GM23338 (cell line): Measurements from ENCODE around the gene WNT6. TPM values are rescaled to one million over a fixed set of nuclear protein-coding genes. Genes with fewer than 3 reads are reported as not detected.

Source experiments
- ATAC-seq: fragments of 200-7000 bp; cut with Tn5 transposase; 3 replicates; pipeline ENCODE4 v1.9.1; 2020
- DNase-seq: peaks from one replicate; pipeline ENCODE4 v3.0.0-alpha.2; 2015; ENCODE audit warnings: low spot score
- H2AFZ ChIP-seq: fragments of 200-600 bp; sonication (generic); 2 replicates; pipeline ENCODE4 v1.8.0; 2016; ENCODE audit warnings: antibody characterized with exemption, mild to moderate bottlenecking, moderate library complexity
- H3F3A ChIP-seq: fragments of 200-600 bp; sonication (generic); replicated peaks from 2 replicates; pipeline ENCODE4 v1.8.0; 2017; ENCODE audit warnings: antibody characterized with exemption, mixed run types, low read depth
- H3K27ac ChIP-seq: fragments of 200-600 bp; sonication (generic); 2 replicates; pipeline ENCODE4 v1.6.1; 2016; ENCODE audit warnings: low read depth
- H3K27me3 ChIP-seq: fragments of 200-600 bp; sonication (generic); 2 replicates; pipeline ENCODE4 v1.8.0; 2016; ENCODE audit warnings: mild to moderate bottlenecking, mixed run types, moderate library complexity; ENCODE audit not compliant: insufficient read depth
- H3K36me3 ChIP-seq: fragments of 200-600 bp; sonication (generic); 2 replicates; pipeline ENCODE4 v1.8.0; 2016; ENCODE audit warnings: mild to moderate bottlenecking; ENCODE audit not compliant: insufficient read depth
- H3K4me1 ChIP-seq: fragments of 200-600 bp; sonication (generic); 2 replicates; pipeline ENCODE4 v1.8.0; 2016; ENCODE audit warnings: mild to moderate bottlenecking, moderate library complexity; ENCODE audit not compliant: insufficient read depth
- H3K4me2 ChIP-seq: fragments of 200-600 bp; sonication (generic); 2 replicates; pipeline ENCODE4 v1.7.1; 2017; ENCODE audit warnings: mixed run types
- H3K4me3 ChIP-seq: fragments of 200-600 bp; sonication (generic); 2 replicates; pipeline ENCODE4 v1.6.1; 2016; ENCODE audit warnings: mixed run types
- H3K79me2 ChIP-seq: fragments of 200-600 bp; sonication (generic); replicated peaks from 2 replicates; pipeline ENCODE4 v1.8.0; 2017; ENCODE audit warnings: mild to moderate bottlenecking; ENCODE audit not compliant: insufficient read depth
- H3K9me2 ChIP-seq: fragments of 200-600 bp; sonication (generic); 2 replicates; pipeline ENCODE4 v1.8.0; 2017; ENCODE audit not compliant: insufficient read depth
- H4K20me1 ChIP-seq: fragments of 200-600 bp; sonication (generic); replicated peaks from 2 replicates; pipeline ENCODE4 v1.8.0; 2017; ENCODE audit warnings: mild to moderate bottlenecking; ENCODE audit not compliant: insufficient read depth
- H3K27ac Mint-ChIP-seq: 2 replicates; pipeline ENCODE4 v1.8.0; 2020; ENCODE audit warnings: inconsistent platforms, mild to moderate bottlenecking, moderate library complexity, mixed read lengths
- H3K27me3 Mint-ChIP-seq: 3 replicates; pipeline ENCODE4 v1.8.0; 2022; ENCODE audit warnings: low read depth, mild to moderate bottlenecking, moderate library complexity, mixed read lengths, inconsistent platforms; ENCODE audit not compliant: insufficient read depth, poor library complexity
- H3K36me3 Mint-ChIP-seq: 3 replicates; pipeline ENCODE4 v1.8.0; 2021; ENCODE audit warnings: low read depth, mild to moderate bottlenecking, inconsistent platforms, moderate library complexity, mixed read lengths
- H3K4me1 Mint-ChIP-seq: 3 replicates; pipeline ENCODE4 v1.8.0; 2020; ENCODE audit warnings: mild to moderate bottlenecking, inconsistent platforms, mixed read lengths
- H3K4me3 Mint-ChIP-seq: 3 replicates; pipeline ENCODE4 v1.8.0; 2021; ENCODE audit warnings: moderate library complexity, mild to moderate bottlenecking, inconsistent platforms, mixed read lengths
- H3K9me3 Mint-ChIP-seq: 3 replicates; pipeline ENCODE4 v1.8.0; 2020; ENCODE audit warnings: moderate library complexity, mild to moderate bottlenecking, inconsistent platforms, mixed read lengths
- EZH2 ChIP-seq: fragments of 200-600 bp; sonication (generic); IDR thresholded peaks from one replicate; pipeline ENCODE4 v1.8.0; 2017; ENCODE audit warnings: antibody characterized with exemption, mild to moderate bottlenecking, low read depth; ENCODE audit not compliant: unreplicated experiment
- STAT1 ChIP-seq: IDR thresholded peaks from one replicate; pipeline ENCODE4 v1.6.1; 2016; ENCODE audit warnings: antibody characterized with exemption; ENCODE audit not compliant: unreplicated experiment
- polyA plus RNA-seq: library from polyadenylated mRNA; unstranded; fragments of >200 nt; fragmentation: Nextera tagmentation; extraction: Ambion mirVana; gene quantifications from 2 replicates; pipeline ENCODE4 v1.2.1, GENCODE V29; 2016
- total RNA-seq: library from RNA; depleted of rRNA; stranded (reverse); fragments of >200 nt; shearing (Covaris generic); gene quantifications from 2 replicates; pipeline ENCODE4 v1.2.3, GENCODE V29; 2014
- TF ChIP-seq, protein P1 (sequence below): fragments of 250-450 bp; sonication (Bioruptor Pico); IDR thresholded peaks from 2 replicates; pipeline ENCODE4 v1.5.0; 2020; ENCODE audit warnings: mild to moderate bottlenecking, moderate library complexity

Gene WNT6
- total and polyA plus RNA-seq, 2 experiments from 2014 or later = not detected

DNA sequence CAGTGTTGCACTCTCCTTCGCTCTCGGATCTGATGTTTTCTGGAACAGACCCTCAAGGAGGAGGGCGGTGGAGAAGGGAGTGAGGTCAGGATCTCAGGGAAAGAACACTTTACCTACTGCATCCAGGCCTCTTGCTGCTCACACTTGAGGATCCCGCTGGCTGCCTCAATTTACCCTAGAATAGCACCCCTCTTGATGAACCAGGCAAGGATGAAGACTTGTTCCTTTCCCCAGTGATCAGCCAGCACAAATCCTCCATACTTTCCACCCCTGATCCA lies 35.2 kb downstream of the WNT6 start (continued):
- TF ChIP-seq, protein P1, sequence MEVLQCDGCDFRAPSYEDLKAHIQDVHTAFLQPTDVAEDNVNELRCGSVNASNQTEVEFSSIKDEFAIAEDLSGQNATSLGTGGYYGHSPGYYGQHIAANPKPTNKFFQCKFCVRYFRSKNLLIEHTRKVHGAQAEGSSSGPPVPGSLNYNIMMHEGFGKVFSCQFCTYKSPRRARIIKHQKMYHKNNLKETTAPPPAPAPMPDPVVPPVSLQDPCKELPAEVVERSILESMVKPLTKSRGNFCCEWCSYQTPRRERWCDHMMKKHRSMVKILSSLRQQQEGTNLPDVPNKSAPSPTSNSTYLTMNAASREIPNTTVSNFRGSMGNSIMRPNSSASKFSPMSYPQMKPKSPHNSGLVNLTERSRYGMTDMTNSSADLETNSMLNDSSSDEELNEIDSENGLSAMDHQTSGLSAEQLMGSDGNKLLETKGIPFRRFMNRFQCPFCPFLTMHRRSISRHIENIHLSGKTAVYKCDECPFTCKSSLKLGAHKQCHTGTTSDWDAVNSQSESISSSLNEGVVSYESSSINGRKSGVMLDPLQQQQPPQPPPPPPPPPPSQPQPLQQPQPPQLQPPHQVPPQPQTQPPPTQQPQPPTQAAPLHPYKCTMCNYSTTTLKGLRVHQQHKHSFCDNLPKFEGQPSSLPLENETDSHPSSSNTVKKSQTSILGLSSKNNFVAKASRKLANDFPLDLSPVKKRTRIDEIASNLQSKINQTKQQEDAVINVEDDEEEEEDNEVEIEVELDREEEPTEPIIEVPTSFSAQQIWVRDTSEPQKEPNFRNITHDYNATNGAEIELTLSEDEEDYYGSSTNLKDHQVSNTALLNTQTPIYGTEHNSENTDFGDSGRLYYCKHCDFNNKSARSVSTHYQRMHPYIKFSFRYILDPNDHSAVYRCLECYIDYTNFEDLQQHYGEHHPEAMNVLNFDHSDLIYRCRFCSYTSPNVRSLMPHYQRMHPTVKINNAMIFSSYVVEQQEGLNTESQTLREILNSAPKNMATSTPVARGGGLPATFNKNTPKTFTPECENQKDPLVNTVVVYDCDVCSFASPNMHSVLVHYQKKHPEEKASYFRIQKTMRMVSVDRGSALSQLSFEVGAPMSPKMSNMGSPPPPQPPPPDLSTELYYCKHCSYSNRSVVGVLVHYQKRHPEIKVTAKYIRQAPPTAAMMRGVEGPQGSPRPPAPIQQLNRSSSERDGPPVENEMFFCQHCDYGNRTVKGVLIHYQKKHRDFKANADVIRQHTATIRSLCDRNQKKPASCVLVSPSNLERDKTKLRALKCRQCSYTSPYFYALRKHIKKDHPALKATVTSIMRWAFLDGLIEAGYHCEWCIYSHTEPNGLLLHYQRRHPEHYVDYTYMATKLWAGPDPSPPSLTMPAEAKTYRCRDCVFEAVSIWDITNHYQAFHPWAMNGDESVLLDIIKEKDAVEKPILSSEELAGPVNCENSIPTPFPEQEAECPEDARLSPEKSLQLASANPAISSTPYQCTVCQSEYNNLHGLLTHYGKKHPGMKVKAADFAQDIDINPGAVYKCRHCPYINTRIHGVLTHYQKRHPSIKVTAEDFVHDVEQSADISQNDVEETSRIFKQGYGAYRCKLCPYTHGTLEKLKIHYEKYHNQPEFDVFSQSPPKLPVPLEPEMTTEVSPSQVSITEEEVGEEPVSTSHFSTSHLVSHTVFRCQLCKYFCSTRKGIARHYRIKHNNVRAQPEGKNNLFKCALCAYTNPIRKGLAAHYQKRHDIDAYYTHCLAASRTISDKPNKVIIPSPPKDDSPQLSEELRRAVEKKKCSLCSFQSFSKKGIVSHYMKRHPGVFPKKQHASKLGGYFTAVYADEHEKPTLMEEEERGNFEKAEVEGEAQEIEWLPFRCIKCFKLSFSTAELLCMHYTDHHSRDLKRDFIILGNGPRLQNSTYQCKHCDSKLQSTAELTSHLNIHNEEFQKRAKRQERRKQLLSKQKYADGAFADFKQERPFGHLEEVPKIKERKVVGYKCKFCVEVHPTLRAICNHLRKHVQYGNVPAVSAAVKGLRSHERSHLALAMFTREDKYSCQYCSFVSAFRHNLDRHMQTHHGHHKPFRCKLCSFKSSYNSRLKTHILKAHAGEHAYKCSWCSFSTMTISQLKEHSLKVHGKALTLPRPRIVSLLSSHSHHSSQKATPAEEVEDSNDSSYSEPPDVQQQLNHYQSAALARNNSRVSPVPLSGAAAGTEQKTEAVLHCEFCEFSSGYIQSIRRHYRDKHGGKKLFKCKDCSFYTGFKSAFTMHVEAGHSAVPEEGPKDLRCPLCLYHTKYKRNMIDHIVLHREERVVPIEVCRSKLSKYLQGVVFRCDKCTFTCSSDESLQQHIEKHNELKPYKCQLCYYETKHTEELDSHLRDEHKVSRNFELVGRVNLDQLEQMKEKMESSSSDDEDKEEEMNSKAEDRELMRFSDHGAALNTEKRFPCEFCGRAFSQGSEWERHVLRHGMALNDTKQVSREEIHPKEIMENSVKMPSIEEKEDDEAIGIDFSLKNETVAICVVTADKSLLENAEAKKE (CRISPR knock-in tag) = no peak

DNA sequence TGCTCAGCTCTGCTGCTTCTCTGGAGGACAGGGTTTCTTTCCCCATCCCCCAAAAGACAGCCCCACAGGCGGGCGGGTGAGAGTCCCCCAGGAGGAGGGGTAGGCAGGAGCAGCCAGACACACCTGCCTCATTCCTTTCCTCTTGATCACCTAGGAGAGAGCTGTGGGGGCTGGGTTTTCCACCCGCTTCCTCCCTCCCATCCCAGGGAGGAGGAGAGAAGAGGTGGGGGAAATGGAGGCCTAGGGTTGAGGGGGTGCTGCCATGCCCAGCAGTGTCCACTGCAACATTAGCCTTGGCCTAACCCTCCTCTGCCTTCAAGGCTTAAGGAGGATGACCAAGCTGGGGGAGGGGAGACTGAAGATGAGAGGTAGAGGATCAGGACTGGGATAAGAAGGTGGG lies 35.7 kb downstream of the WNT6 start:
- Mint-ChIP-seq H3K4me3 (no peak overlapping the region; the same call in 2 of the 3 replicates), H3K27ac (no peak overlapping the region), H3K9me3 (no peaks in the 10 kb centered on the region; the same call in 1 of the 3 replicates), H3K4me1 (peaks cover 37% of the 10 kb centered on the region), H3K27me3 (peaks cover 94% of the 10 kb centered on the region), H3K36me3 (peaks cover 3% of the 10 kb centered on the region; the same call in 1 of the 3 replicates)
- Histone ChIP-seq H3K79me2 (no peaks in the 10 kb centered on the region), H3K4me1 (peaks cover 27% of the 10 kb centered on the region), H3K4me2 (peak overlapping the region; percentile 57; the same call in 1 of the 2 replicates), H2AFZ (no peak overlapping the region), H3K27ac (no peak overlapping the region), H3K36me3 (no peaks in the 10 kb centered on the region), H3F3A (no peaks in the 10 kb centered on the region), H3K9me2 (no peaks in the 10 kb centered on the region), H4K20me1 (peaks cover 15% of the 10 kb centered on the region), H3K4me3 (0 out of 2 replicates have a peak overlapping the region, but pooled peaks have one; percentile 28), H3K27me3 (peaks cover 100% of the 10 kb centered on the region)
- DNase-seq (peak; percentile 65), ATAC-seq (peak; percentile 3; the same call in 1 of the 3 replicates)
- no peak for TF ChIP-seq STAT1
- TF ChIP-seq EZH2 = peak; percentile 18
